Peyer's patch (tissue), 4 donors: ENCODE data around the gene RAB6A. TPM values are rescaled to one million over a fixed set of nuclear protein-coding genes. Genes with fewer than 3 reads are reported as not detected.

Experiments used
- DNase-seq, 3 donors: peaks; one replicate each; pipeline ENCODE4 v3.0.0-alpha.2; 2017 to 2019
- H3K27ac ChIP-seq, 4 donors: fragments of 200-600 bp; sonication (generic); one replicate each; pipeline ENCODE4 v1.5.1; 2016 to 2019
- H3K27me3 ChIP-seq, 2 donors: fragments of 200-600 bp; sonication (generic); one replicate each; pipeline ENCODE4 v1.5.1; 2019
- H3K36me3 ChIP-seq, 3 donors: fragments of 200-600 bp; sonication (generic); one replicate each; pipeline ENCODE4 v1.5.1; 2016 to 2019
- H3K4me1 ChIP-seq, 4 donors: fragments of 200-600 bp; sonication (generic); one replicate each; pipeline ENCODE4 v1.5.1; 2016 to 2019
- H3K4me3 ChIP-seq, 4 donors: fragments of 200-600 bp; sonication (generic); 1 replicate in 3 of 4; 2 replicates in 1 of 4; pipeline ENCODE4 v1.5.1; 2016 to 2019; ENCODE audit warnings: mild to moderate bottlenecking in 1 of 4
- H3K9me3 ChIP-seq, 4 donors: fragments of 200-600 bp; sonication (generic); one replicate each; pipeline ENCODE4 v1.5.1; 2016 to 2019; ENCODE audit warnings: mild to moderate bottlenecking in 1 of 4
- CTCF ChIP-seq, 6 experiments: fragments of 450-650 bp in 4 of 6; fragments of 200-600 bp in 2 of 6; sonication (generic) in 1 of 6; IDR thresholded peaks; one replicate each; pipeline ENCODE4 v1.5.1; 2017 to 2019; ENCODE audit warnings: antibody characterized with exemption in 6 of 6, mild to moderate bottlenecking in 3 of 6, moderate library complexity in 1 of 6
- POLR2A ChIP-seq, 2 donors: fragments of 450-650 bp; IDR thresholded peaks; one replicate each; pipeline ENCODE4 v1.5.1; 2017; ENCODE audit warnings: antibody characterized with exemption in 2 of 2, mild to moderate bottlenecking in 2 of 2, moderate library complexity in 2 of 2
- total RNA-seq, 4 donors: library from RNA; depleted of rRNA; stranded (reverse); fragments of >200 nt; gene quantifications; one replicate each; pipeline ENCODE4 v1.1.0, GENCODE V29; 2016

RAB6A gene
- 100 to 1,000 TPM in 3 of 4 donors, 10 to 100 TPM in 1; 76.7 to 198 (median 182) TPM for total RNA-seq

DNA sequence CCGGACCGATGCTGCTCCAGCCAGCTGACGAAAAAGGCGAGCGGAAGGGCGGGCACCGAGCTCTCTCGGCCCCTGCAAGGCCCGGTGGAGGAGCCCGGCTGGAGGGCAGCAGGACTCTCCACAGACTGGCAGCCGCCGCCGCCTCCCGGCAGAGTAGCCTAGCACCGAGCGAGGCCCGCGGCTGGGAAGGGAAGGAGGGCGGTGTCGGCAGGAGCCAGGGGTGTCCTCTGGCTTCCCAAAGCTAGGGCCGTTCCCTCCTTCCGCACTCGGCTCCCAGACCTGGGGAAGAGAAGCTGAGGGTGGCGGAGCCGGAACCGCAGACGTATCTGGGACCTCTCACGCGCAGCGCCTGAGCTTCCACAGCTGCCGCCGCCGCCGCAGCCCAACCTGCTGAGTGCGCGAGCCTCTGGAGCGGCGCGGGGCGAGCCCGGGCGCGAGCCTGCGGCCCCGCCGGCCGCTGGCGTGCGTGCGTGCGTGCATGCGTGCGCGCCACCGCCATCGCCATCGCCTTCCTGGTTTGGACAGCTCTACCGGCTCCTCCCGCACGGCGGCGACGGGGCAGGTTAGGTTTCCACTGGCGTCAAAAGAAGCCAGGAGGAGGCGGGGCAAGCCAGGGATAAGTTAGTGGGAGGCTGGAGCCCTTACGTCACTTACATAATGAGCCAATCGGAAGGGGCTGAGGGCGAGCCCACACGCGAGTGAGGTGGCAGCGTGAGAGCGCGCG lies at the start of gene RAB6A:
Gene RAB6A, minus strand, starts transcription at position 396 of the 724 bp plus-strand sequence. CDS start 439 bp downstream, outside the sequence.
- H3K27ac ChIP-seq = peak within 1 kb of the TSS; percentile 92 to 100 (median 97)
- H3K36me3 ChIP-seq = no peaks in the 10 kb centered on the region
- H3K27me3 ChIP-seq = no peaks in the 10 kb centered on the region
- no peaks in the 10 kb centered on the region for H3K9me3 ChIP-seq
- TF ChIP-seq POLR2A (IDR thresholded peaks at IDR 0.05) (peak; percentile 74 to 96), CTCF (IDR thresholded peaks at IDR 0.05) (peak; percentile 11 to 77 (median 48))
- peak; percentile 100 for DNase-seq
- peaks cover 0 to 18% (median 5%) of the 10 kb centered on the region in 4 donors for H3K4me1 ChIP-seq
- peak within 1 kb of the TSS; percentile 89 to 97 (median 92) for H3K4me3 ChIP-seq

GRCh38 chr11:73810637-73811036 lies 49.8 kb upstream of the RAB6A start:
- TF ChIP-seq CTCF (IDR thresholded peaks at IDR 0.05) (no peak), POLR2A (IDR thresholded peaks at IDR 0.05) (no peak)
- H3K9me3 ChIP-seq = no peaks in the 10 kb centered on the region
- H3K27me3 ChIP-seq = no peaks in the 10 kb centered on the region
- H3K27ac ChIP-seq = no peak overlapping the region
- H3K4me3 ChIP-seq = no peak overlapping the region
- no peak for DNase-seq
- no peaks in the 10 kb centered on the region for H3K4me1 ChIP-seq
- H3K36me3 ChIP-seq = peaks cover 0 to 2% (median 0%) of the 10 kb centered on the region in 3 donors

GRCh38 chr11:73808052-73808451 lies 47.2 kb upstream of the RAB6A start:
- H3K36me3 ChIP-seq = peaks cover 0 to 7% (median 0%) of the 10 kb centered on the region in 3 donors
- TF ChIP-seq POLR2A (IDR thresholded peaks at IDR 0.05) (no peak), CTCF (IDR thresholded peaks at IDR 0.05) (no peak)

GRCh38 chr11:73804712-73805111 lies 43.8 kb upstream of the RAB6A start:
- no peaks in the 10 kb centered on the region for H3K27me3 ChIP-seq
- no peak for DNase-seq
- TF ChIP-seq POLR2A (IDR thresholded peaks at IDR 0.05) (no peak), CTCF (IDR thresholded peaks at IDR 0.05) (no peak)

More at GRCh38 chr11:73808052-73808451, 47.2 kb upstream of the RAB6A start:
- no peak overlapping the region for H3K4me3 ChIP-seq
- no peaks in the 10 kb centered on the region for H3K4me1 ChIP-seq
- no peak overlapping the region for H3K27ac ChIP-seq
- H3K27me3 ChIP-seq = no peaks in the 10 kb centered on the region
- DNase-seq = no peak
- no peaks in the 10 kb centered on the region for H3K9me3 ChIP-seq

GRCh38 chr11:73801136-73801535 lies 40.3 kb upstream of the RAB6A start:
- Histone ChIP-seq H3K36me3 (peaks cover 0 to 18% (median 0%) of the 10 kb centered on the region in 3 donors), H3K4me3 (no peak overlapping the region), H3K27me3 (no peaks in the 10 kb centered on the region), H3K9me3 (no peaks in the 10 kb centered on the region), H3K4me1 (no peaks in the 10 kb centered on the region), H3K27ac (no peak overlapping the region)
- no peak for TF ChIP-seq CTCF (IDR thresholded peaks at IDR 0.05)
- TF ChIP-seq POLR2A (IDR thresholded peaks at IDR 0.05) = no peak
- DNase-seq = no peak

More at GRCh38 chr11:73804712-73805111, 43.8 kb upstream of the RAB6A start:
- Histone ChIP-seq H3K9me3 (no peaks in the 10 kb centered on the region), H3K4me1 (no peaks in the 10 kb centered on the region), H3K27ac (no peak overlapping the region), H3K36me3 (peaks cover 0 to 7% (median 0%) of the 10 kb centered on the region in 3 donors), H3K4me3 (no peak overlapping the region)
